SK-MEL-5 (cell line): ENCODE measurements around the gene KLRC4. TPM values are rescaled to one million over a fixed set of nuclear protein-coding genes. Genes with fewer than 3 reads are reported as not detected.
"Not testable (repeated sequence)": the region's sequence is repeated elsewhere in the genome, so short reads cannot be mapped to it uniquely, and the experiment has no call there.

ENCODE experiments used
- DNase-seq: peaks from one replicate; pipeline ENCODE4 v3.0.0-alpha.2; 2016; ENCODE audit warnings: low read depth, low spot score
- in situ Hi-C: cut with HindIII; loops from 2 replicates; pipeline ENCODE4 v1.10.0; 2016; ENCODE audit warnings: low sequenced_read_pairs, high pct_unique_total_duplicates, low pct_unique_long_range_greater_than_20kb
- total RNA-seq: library from RNA; depleted of rRNA; stranded (reverse); fragments of >200 nt; shearing (Covaris generic); gene quantifications from 2 replicates; pipeline ENCODE4 v1.2.3, GENCODE V29; 2014

The KLRC4 gene
- total RNA-seq, 1 experiment from 2014 or later = 0.16 TPM

GRCh38 chr12:10406725-10407124, 2.8 kb downstream of the KLRC4 start:
- in situ Hi-C loops = no loop called here

GRCh38 chr12:10405294-10405693, 4.3 kb downstream of the KLRC4 start:
- DNase-seq = no peak
- in situ Hi-C loops = no loop called here

More at GRCh38 chr12:10406725-10407124, 2.8 kb downstream of the KLRC4 start:
- DNase-seq = no peak

GRCh38 chr12:10404798-10405197, 4.8 kb downstream of the KLRC4 start:
- in situ Hi-C loops = no loop called here
- no peak for DNase-seq

- in situ Hi-C loops = no loop called here
- DNase-seq = no peak
These were observed 8.7 kb downstream of the KLRC4 start for GRCh38 chr12:10400829-10401228.

GRCh38 chr12:10398168-10398567, 11.4 kb downstream of the KLRC4 start:
- no peak for DNase-seq
- in situ Hi-C loops = no loop called here

- in situ Hi-C loops = no loop called here
- no peak for DNase-seq
These were observed 12.3 kb downstream of the KLRC4 start for GRCh38 chr12:10397296-10397695.

GRCh38 chr12:10396176-10396575, 13.4 kb downstream of the KLRC4 start:
- DNase-seq, in situ Hi-C loops: not testable (repeated sequence)

GRCh38 chr12:10395390-10395998, 14.1 kb downstream of the KLRC4 start:
- in situ Hi-C loops = no loop called here
- peak; percentile 85 for DNase-seq

- peak; percentile 51 for DNase-seq
- in situ Hi-C loops = not testable (repeated sequence)
These were observed 14.9 kb downstream of the KLRC4 start for GRCh38 chr12:10394531-10395152.

GRCh38 chr12:10393291-10393690, 16.3 kb downstream of the KLRC4 start:
- DNase-seq = no peak
- in situ Hi-C loops = no loop called here

- peak; percentile 81 for DNase-seq
- in situ Hi-C loops = no loop called here
These were observed 17.1 kb downstream of the KLRC4 start for GRCh38 chr12:10392394-10392930.

GRCh38 chr12:10390991-10391390, 18.6 kb downstream of the KLRC4 start:
- in situ Hi-C loops, DNase-seq: not testable (repeated sequence)

GRCh38 chr12:10389904-10390303, 19.7 kb downstream of the KLRC4 start, which contains the start of gene KLRK1:
KLRK1 (minus strand) TSS chr12:10390041; CDS start chr12:10388810, 1,231 bp downstream.
- in situ Hi-C loops = no loop called here
- no peak for DNase-seq

- DNase-seq = no peak
- in situ Hi-C loops = no loop called here
These were observed 20.7 kb downstream of the KLRC4 start for GRCh38 chr12:10388624-10389413.

- DNase-seq, in situ Hi-C loops: not testable (repeated sequence)
These were observed 22.1 kb downstream of the KLRC4 start for GRCh38 chr12:10387498-10387897.

- DNase-seq = no peak
- in situ Hi-C loops = no loop called here
These were observed 22.7 kb downstream of the KLRC4 start for GRCh38 chr12:10386857-10387256.

- in situ Hi-C loops = no loop called here
- no peak for DNase-seq
These were observed 24.4 kb downstream of the KLRC4 start for GRCh38 chr12:10385166-10385613.

- in situ Hi-C loops = no loop called here
- no peak for DNase-seq
These were observed 25.4 kb downstream of the KLRC4 start for GRCh38 chr12:10384191-10384590.
